ENCODE results near the gene CLCNKB. TPM values are rescaled to one million over a fixed set of nuclear protein-coding genes. Genes with fewer than 3 reads are reported as not detected.

CLCNKB gene
- total and polyA plus RNA-seq, 2 donors, result 0.05 to 0.34 TPM

GRCh38 chr1:16076031-16076864 lies 32.7 kb downstream of the CLCNKB start:
- peaks cover 0 to 10% of the 10 kb centered on the region in 2 donors for H3K9me3 ChIP-seq (ENCODE audit: control insufficient read depth in 2 of 2, insufficient read depth in 1 of 2, low read length in 1 of 2)
- H3K36me3 ChIP-seq (ENCODE audit: control insufficient read depth in 2 of 2, insufficient read depth in 2 of 2, low read length in 1 of 2), result no peaks in the 10 kb centered on the region
- DNase-seq (ENCODE audit: low read depth in 6 of 9, low spot score in 9 of 9), result no peak
- peaks cover 23 to 59% of the 10 kb centered on the region in 2 donors for H3K27me3 ChIP-seq (ENCODE audit: control insufficient read depth in 2 of 2, insufficient read depth in 1 of 2, low read length in 1 of 2)
- H3K4me3 ChIP-seq (ENCODE audit: low read length in 2 of 2), result no peak overlapping the region
- WGBS, result 91% methylated on average over 14 of the region's 14 CpGs
- H3K4me1 ChIP-seq (ENCODE audit: control insufficient read depth in 2 of 2, insufficient read depth in 2 of 2, low read length in 2 of 2), result peaks cover 8 to 21% of the 10 kb centered on the region in 2 donors
- H3K27ac ChIP-seq (ENCODE audit: low read depth in 1 of 2, low read length in 1 of 2), result no peak overlapping the region

DNA sequence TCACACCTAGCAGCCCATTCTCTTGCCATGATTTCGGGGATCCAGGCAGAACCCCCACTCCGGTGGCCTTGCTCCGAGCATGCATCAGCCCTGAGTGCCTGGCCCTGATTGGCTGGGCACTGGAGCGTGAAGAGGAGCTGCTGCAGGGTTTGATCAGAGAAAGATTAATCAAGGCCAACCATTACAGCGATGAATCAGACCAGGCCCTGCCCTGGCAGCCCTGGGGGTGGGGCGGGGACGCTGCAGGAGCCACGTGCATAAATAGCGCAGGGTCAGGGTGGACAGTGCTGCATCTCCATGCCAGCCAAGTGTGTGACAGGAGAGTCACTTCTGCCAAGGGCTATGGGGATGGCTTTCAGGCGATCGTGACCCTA lies 33.3 kb downstream of the CLCNKB start:
- Histone ChIP-seq H3K4me3 (ENCODE audit: low read length in 2 of 2) (no peak overlapping the region), H3K4me1 (ENCODE audit: control insufficient read depth in 2 of 2, insufficient read depth in 2 of 2, low read length in 2 of 2) (peaks cover 8 to 21% of the 10 kb centered on the region in 2 donors), H3K27me3 (ENCODE audit: control insufficient read depth in 2 of 2, insufficient read depth in 1 of 2, low read length in 1 of 2) (peaks cover 21 to 53% of the 10 kb centered on the region in 2 donors), H3K9me3 (ENCODE audit: control insufficient read depth in 2 of 2, insufficient read depth in 1 of 2, low read length in 1 of 2) (peaks cover 0 to 10% of the 10 kb centered on the region in 2 donors), H3K36me3 (ENCODE audit: control insufficient read depth in 2 of 2, insufficient read depth in 2 of 2, low read length in 1 of 2) (no peaks in the 10 kb centered on the region), H3K27ac (ENCODE audit: low read depth in 1 of 2, low read length in 1 of 2) (no peak overlapping the region)
- WGBS, result 95% methylated on average over 11 of the region's 11 CpGs
- no peak for DNase-seq (ENCODE audit: low read depth in 6 of 9, low spot score in 9 of 9)

DNA sequence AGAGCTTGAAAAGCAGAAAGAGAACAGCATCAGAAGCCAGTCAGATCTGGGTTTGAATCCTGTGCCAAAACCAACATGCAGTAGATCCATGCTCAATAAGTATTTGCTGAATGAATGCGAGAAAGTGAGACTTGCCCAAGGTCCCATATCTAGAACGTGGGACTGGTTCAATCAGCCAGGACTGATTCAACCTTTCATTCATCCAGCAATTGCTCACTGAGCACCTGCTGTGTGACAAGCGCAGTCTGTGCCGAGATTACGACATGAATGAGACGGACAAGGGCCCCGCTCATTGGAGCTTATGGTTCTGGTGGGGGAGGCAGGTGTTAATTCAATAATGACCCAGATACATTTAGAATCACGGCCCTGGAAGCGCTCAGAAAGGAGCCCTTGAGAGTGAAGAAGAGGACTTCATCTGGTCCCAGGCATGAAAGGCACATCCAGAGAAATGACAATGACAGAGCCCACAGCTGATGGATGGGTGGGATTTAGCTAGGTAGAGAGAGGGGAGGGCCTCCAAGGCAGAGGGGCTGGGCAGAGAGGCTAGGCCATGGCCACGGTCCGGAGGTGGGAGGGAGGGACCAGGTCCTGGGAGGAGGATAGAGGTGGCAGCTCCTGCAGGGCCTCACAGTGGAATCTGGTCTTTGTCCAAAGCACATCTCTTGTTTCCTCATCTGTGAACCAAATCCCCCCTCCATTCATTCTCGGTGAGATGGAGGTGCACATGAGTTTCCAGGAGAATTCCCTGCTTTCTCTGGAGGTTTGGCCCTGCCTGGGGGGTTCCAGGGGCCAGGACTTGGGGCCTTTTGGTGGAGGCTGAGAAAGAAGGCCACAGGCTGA lies 34.0 kb downstream of the CLCNKB start:
- DNase-seq (ENCODE audit: low read depth in 6 of 9, low spot score in 9 of 9), result no peak
- H3K27me3 ChIP-seq (ENCODE audit: control insufficient read depth in 2 of 2, insufficient read depth in 1 of 2, low read length in 1 of 2), result peaks cover 14 to 45% of the 10 kb centered on the region in 2 donors
- WGBS, result 93% methylated on average over 12 of the region's 12 CpGs
- H3K9me3 ChIP-seq (ENCODE audit: control insufficient read depth in 2 of 2, insufficient read depth in 1 of 2, low read length in 1 of 2), result peaks cover 0 to 5% of the 10 kb centered on the region in 2 donors
- no peaks in the 10 kb centered on the region for H3K36me3 ChIP-seq (ENCODE audit: control insufficient read depth in 2 of 2, insufficient read depth in 2 of 2, low read length in 1 of 2)
- H3K27ac ChIP-seq (ENCODE audit: low read depth in 1 of 2, low read length in 1 of 2), result no peak overlapping the region
- H3K4me1 ChIP-seq (ENCODE audit: control insufficient read depth in 2 of 2, insufficient read depth in 2 of 2, low read length in 2 of 2), result peaks cover 8 to 24% of the 10 kb centered on the region in 2 donors
- no peak overlapping the region for H3K4me3 ChIP-seq (ENCODE audit: low read length in 2 of 2)

GRCh38 chr1:16078925-16079656 lies 35.5 kb downstream of the CLCNKB start:
- peak overlapping the region in 1 of 2 donors; percentile 23 for H3K4me3 ChIP-seq (ENCODE audit: low read length in 2 of 2)
- H3K27ac ChIP-seq (ENCODE audit: low read depth in 1 of 2, low read length in 1 of 2), result peak overlapping the region; percentile 27 to 39
- peaks cover 5 to 33% of the 10 kb centered on the region in 2 donors for H3K27me3 ChIP-seq (ENCODE audit: control insufficient read depth in 2 of 2, insufficient read depth in 1 of 2, low read length in 1 of 2)
- no peaks in the 10 kb centered on the region for H3K9me3 ChIP-seq (ENCODE audit: control insufficient read depth in 2 of 2, insufficient read depth in 1 of 2, low read length in 1 of 2)
- no peaks in the 10 kb centered on the region for H3K36me3 ChIP-seq (ENCODE audit: control insufficient read depth in 2 of 2, insufficient read depth in 2 of 2, low read length in 1 of 2)
- peak; percentile 67 to 90 (median 78) for DNase-seq (ENCODE audit: low read depth in 6 of 9, low spot score in 9 of 9)
- peaks cover 3 to 15% of the 10 kb centered on the region in 2 donors for H3K4me1 ChIP-seq (ENCODE audit: control insufficient read depth in 2 of 2, insufficient read depth in 2 of 2, low read length in 2 of 2)
- WGBS, result 50% methylated on average over 10 of the region's 10 CpGs

DNA sequence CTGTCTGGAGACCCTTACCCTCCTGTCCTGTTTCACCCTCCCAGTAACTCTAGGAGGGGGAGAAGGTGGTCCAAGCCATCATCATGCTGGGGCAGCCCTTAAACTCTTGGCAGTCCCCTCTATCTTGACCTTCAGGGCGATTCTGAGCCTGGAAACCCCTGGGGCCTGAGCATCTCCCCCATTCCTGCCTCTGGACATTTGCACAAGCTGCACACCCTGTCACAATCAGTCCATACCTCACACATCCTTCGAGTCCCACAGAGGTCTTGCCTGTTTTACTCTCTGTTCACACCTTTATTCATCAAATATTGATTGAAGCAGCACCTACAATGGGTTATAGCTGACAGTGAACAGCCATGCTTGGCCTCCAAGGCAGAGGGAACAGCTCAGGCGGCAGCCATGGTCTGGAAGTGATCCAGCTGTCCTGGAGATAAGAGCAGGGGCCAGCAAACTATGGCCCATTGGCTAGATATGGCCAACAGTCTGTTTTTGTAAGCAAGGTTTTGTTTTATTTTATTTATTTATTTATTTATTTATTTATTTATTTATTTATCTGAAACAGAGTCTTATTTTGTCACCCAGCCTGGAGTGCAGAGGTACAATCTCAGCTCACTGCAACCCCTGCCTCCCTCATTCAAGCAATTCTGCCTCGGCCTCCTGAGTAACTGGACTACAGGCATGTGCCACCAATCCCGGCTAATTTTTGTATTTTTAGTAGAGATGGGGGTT lies 37.0 kb downstream of the CLCNKB start:
- 97% methylated on average over 5 of the region's 5 CpGs for WGBS
- Histone ChIP-seq H3K4me1 (ENCODE audit: control insufficient read depth in 2 of 2, insufficient read depth in 2 of 2, low read length in 2 of 2) (peaks cover 3 to 15% of the 10 kb centered on the region in 2 donors), H3K4me3 (ENCODE audit: low read length in 2 of 2) (no peak overlapping the region), H3K9me3 (ENCODE audit: control insufficient read depth in 2 of 2, insufficient read depth in 1 of 2, low read length in 1 of 2) (no peaks in the 10 kb centered on the region), H3K27me3 (ENCODE audit: control insufficient read depth in 2 of 2, insufficient read depth in 1 of 2, low read length in 1 of 2) (peaks cover 1 to 18% of the 10 kb centered on the region in 2 donors), H3K27ac (ENCODE audit: low read depth in 1 of 2, low read length in 1 of 2) (no peak overlapping the region), H3K36me3 (ENCODE audit: control insufficient read depth in 2 of 2, insufficient read depth in 2 of 2, low read length in 1 of 2) (no peaks in the 10 kb centered on the region)
- DNase-seq (ENCODE audit: low read depth in 6 of 9, low spot score in 9 of 9), result no peak

DNA sequence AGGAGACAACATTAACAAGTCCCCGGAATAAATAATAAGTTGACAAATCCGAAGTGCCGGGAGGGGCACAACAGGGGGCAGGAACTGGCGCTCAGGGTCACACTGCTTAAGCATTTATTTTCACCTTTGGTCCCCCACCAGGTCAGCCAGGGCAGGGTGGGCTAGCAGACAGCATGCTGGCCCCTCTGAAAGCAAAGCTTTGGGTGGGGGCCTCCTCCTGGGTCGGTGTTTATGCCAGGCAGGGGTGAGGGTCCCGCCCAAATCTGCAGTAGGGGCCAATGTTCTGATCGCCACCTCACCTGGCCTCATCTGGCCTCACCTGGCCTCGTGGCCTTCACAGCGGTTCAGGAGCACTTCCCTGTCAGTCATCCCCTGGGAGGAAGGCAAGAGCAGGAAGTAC lies 38.1 kb downstream of the CLCNKB start:
- Histone ChIP-seq H3K4me1 (ENCODE audit: control insufficient read depth in 2 of 2, insufficient read depth in 2 of 2, low read length in 2 of 2) (peaks cover 3 to 15% of the 10 kb centered on the region in 2 donors), H3K27me3 (ENCODE audit: control insufficient read depth in 2 of 2, insufficient read depth in 1 of 2, low read length in 1 of 2) (peaks cover 0 to 8% of the 10 kb centered on the region in 2 donors), H3K27ac (ENCODE audit: low read depth in 1 of 2, low read length in 1 of 2) (no peak overlapping the region), H3K36me3 (ENCODE audit: control insufficient read depth in 2 of 2, insufficient read depth in 2 of 2, low read length in 1 of 2) (no peaks in the 10 kb centered on the region), H3K9me3 (ENCODE audit: control insufficient read depth in 2 of 2, insufficient read depth in 1 of 2, low read length in 1 of 2) (no peaks in the 10 kb centered on the region), H3K4me3 (ENCODE audit: low read length in 2 of 2) (no peak overlapping the region)
- DNase-seq (ENCODE audit: low read depth in 6 of 9, low spot score in 9 of 9), result no peak
- WGBS, result 93% methylated on average over 9 of the region's 9 CpGs

DNA sequence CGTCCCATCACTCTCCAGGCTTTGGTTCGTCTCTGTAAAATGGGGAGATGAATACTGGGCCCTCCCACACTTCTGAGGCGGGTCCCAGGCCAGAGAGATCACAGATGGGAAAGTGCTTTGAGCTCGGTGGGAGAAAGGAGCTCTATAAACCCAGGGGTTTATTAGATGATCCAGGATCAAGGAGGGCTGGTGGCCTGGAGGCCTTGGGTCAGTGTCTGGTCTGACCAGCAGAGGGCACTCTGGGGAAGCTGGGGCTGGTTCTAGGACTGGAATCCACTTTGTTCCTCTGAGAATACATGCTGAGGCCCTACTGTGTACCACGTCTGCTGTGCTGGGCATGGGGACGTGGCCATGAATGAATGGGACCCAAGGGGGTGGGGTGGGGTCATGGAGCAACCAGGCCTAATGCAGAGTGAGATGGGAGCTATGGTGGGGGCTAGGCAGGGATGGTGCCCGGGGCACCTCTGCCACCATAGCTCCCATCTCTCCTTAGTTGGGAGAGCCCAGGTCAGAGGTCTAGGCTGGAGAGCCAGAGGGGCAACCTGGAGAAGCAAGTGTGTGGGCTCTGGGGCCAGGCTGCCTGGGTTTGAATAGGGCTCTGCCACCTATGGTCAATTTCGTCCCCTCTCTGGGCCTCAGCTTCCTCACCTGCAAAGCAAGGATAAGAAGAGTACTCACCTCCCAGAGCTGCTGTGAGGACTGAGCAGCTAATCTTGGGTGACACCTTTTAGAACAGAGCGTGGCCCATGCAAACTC lies 38.9 kb downstream of the CLCNKB start:
- WGBS, result 88% methylated on average over 9 of the region's 9 CpGs
- Histone ChIP-seq H3K4me3 (ENCODE audit: low read length in 2 of 2) (no peak overlapping the region), H3K9me3 (ENCODE audit: control insufficient read depth in 2 of 2, insufficient read depth in 1 of 2, low read length in 1 of 2) (no peaks in the 10 kb centered on the region), H3K36me3 (ENCODE audit: control insufficient read depth in 2 of 2, insufficient read depth in 2 of 2, low read length in 1 of 2) (no peaks in the 10 kb centered on the region), H3K27ac (ENCODE audit: low read depth in 1 of 2, low read length in 1 of 2) (no peak overlapping the region), H3K27me3 (ENCODE audit: control insufficient read depth in 2 of 2, insufficient read depth in 1 of 2, low read length in 1 of 2) (peaks cover 0 to 2% of the 10 kb centered on the region in 2 donors), H3K4me1 (ENCODE audit: control insufficient read depth in 2 of 2, insufficient read depth in 2 of 2, low read length in 2 of 2) (peaks cover 3 to 15% of the 10 kb centered on the region in 2 donors)
- DNase-seq (ENCODE audit: low read depth in 6 of 9, low spot score in 9 of 9), result peak in 8 of 9 donors; percentile 29 to 75 (median 50)

DNA sequence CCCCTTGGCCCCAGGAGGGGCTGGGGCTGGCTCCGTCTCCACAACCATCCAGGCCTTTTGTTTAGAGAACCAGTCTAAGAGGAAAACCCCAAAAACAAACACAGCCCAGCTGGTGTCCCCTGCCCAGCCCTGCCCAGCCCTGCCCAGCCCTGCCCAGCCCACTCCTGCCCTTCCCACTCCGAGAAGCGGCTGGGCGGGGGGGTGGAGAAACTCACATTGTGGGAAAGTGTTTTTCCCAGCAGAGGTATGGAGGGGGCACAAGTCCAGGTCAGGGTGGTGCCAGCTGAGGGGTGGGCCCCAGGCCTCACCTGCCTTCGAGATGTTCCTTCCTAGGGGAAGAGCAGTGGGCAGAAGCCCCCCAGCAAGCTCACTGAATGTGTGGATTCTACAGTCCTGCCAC lies 39.9 kb downstream of the CLCNKB start:
- Histone ChIP-seq H3K27ac (ENCODE audit: low read depth in 1 of 2, low read length in 1 of 2) (no peak overlapping the region), H3K27me3 (ENCODE audit: control insufficient read depth in 2 of 2, insufficient read depth in 1 of 2, low read length in 1 of 2) (no peaks in the 10 kb centered on the region), H3K4me3 (ENCODE audit: low read length in 2 of 2) (no peak overlapping the region), H3K9me3 (ENCODE audit: control insufficient read depth in 2 of 2, insufficient read depth in 1 of 2, low read length in 1 of 2) (no peaks in the 10 kb centered on the region), H3K4me1 (ENCODE audit: control insufficient read depth in 2 of 2, insufficient read depth in 2 of 2, low read length in 2 of 2) (peaks cover 3 to 15% of the 10 kb centered on the region in 2 donors), H3K36me3 (ENCODE audit: control insufficient read depth in 2 of 2, insufficient read depth in 2 of 2, low read length in 1 of 2) (no peaks in the 10 kb centered on the region)
- no peak for DNase-seq (ENCODE audit: low read depth in 6 of 9, low spot score in 9 of 9)
- WGBS, result 97% methylated on average over 5 of the region's 5 CpGs
